OCI-LY1 (cell line): Measurements from ENCODE around the gene HOXD3.

Experiments
- EZH2 ChIP-seq: fragments of 200-600 bp; sonication (generic), shearing (Covaris generic); IDR thresholded peaks from 2 replicates; pipeline ENCODE4 v1.8.0; 2017; ENCODE audit warnings: borderline replicate concordance, mixed run types, mild to moderate bottlenecking, antibody characterized with exemption, low read length, moderate library complexity, mixed read lengths
- TF ChIP-seq, protein P1 (sequence below): fragments of 200-600 bp; sonication (generic), shearing (Covaris generic); IDR thresholded peaks from 2 replicates; pipeline ENCODE4 v1.5.1; 2017; ENCODE audit warnings: mild to moderate bottlenecking, antibody characterized with exemption, low read length, moderate library complexity, mixed read lengths

DNA sequence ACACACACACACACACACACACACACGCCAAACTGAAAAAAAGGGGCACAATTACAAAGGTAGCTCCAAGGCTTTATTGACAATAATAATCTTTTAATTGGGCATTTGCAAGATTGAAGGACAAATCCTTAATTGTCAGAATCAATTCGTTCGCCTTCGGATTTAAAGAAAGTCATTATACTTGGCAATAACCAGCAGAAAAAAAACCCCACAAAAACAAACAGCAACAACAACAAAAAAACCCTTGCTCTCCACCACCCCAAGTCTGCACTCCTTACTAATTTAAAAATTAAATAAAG is 29.4 kb upstream of the HOXD3 start:
- TF ChIP-seq, protein P1, sequence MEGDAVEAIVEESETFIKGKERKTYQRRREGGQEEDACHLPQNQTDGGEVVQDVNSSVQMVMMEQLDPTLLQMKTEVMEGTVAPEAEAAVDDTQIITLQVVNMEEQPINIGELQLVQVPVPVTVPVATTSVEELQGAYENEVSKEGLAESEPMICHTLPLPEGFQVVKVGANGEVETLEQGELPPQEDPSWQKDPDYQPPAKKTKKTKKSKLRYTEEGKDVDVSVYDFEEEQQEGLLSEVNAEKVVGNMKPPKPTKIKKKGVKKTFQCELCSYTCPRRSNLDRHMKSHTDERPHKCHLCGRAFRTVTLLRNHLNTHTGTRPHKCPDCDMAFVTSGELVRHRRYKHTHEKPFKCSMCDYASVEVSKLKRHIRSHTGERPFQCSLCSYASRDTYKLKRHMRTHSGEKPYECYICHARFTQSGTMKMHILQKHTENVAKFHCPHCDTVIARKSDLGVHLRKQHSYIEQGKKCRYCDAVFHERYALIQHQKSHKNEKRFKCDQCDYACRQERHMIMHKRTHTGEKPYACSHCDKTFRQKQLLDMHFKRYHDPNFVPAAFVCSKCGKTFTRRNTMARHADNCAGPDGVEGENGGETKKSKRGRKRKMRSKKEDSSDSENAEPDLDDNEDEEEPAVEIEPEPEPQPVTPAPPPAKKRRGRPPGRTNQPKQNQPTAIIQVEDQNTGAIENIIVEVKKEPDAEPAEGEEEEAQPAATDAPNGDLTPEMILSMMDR = no peak
- TF ChIP-seq EZH2 = no peak
